Endometrium (tissue), 2 donors: ENCODE measurements around the gene CGB7.

Experiments used
- FAIRE-seq: peaks from 2 replicates; lab custom pipeline; 2012; peaks lifted over from hg19 to GRCh38; lab: Jason Lieb, UNC
- donor health status: control.
- donor health status: control.

Gene CGB7

DNA sequence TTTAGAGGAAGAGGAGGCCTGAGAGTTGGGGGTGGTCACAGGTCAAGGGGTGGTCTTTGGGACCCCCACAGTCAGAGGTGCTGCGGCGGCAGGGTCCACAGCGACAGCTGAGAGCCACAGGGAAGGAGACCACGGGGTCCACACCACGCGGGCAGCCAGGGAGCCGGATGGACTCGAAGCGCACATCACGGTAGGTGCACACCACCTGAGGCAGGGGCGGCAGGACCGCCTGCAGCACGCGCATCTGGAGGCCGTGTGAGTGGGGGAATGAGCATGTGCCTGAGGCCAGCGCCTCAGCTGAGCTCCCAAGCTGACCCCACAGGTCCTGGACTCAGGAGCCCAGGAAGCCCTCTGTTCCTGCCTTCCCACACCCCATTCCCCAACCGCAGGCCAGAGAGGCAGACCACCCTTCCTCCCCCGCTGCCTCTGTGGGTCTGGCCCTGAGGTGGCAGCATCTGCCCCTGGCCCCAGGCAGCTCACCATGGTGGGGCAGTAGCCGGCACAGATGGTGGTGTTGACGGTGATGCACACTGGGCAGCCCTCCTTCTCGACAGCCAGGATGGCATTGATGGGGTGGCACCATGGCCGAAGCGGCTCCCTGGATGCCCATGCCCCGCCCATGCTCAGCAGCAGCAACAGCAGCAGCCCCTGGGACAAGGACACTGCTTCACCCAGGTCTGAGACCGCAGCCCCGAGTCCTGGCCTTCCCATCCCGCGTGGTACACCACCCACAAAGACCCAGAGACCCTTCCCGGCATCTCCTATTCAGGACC lies 41.3 kb downstream of the CGB7 start:
- no peak for FAIRE-seq

DNA sequence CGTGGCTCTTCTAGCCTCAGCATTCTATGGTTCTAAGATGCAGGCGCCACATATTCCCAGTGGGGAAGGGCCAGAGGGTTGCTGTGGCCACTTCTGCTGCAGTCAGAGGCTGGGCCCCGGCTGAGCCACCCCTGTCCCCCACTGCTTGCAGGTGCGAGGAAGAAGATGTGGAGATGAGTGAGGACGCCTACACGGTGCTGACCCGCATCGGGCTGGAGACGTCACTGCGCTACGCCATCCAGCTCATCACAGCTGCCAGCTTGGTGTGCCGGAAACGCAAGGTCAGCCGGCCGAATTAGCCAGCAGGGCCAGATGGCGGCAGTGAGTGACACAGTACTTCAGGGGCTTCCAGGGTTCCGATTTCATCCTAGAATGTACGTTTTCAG lies 42.7 kb downstream of the CGB7 start:
- no peak for FAIRE-seq

DNA sequence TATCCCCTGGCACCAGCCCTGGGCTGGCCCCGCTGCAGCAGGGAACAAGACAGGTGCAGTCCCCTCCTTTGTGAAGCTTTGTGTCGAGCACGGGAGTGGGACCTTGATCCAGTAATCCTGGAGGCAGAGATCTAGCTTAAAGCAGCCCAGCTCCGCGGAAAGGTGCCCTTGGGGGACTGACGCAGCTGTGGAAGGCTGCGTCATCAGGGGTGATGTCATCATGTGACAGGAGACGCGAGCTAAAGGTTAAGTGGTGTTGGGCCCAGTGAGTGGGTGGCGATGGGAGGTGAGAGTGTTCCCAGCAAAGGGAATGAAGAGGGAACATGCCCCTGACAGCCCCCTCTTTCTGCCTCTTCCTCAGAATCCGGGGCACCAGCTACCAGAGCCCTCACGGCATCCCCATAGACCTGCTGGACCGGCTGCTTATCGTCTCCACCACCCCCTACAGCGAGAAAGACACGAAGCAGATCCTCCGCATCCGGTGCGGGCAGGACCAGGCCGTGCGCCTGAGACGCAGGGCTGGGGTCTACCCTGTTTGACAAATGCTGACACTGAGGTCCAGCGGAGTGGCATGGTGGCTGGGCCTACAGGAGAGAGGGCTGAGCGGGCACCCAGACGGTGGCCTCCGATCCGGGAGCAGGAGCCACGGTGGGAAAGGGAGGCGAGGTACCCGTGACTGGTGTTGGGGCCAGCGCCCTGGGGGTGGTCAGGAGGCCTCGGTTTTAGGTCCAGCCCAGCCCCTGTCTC lies 43.3 kb downstream of the CGB7 start:
- FAIRE-seq = no peak

DNA sequence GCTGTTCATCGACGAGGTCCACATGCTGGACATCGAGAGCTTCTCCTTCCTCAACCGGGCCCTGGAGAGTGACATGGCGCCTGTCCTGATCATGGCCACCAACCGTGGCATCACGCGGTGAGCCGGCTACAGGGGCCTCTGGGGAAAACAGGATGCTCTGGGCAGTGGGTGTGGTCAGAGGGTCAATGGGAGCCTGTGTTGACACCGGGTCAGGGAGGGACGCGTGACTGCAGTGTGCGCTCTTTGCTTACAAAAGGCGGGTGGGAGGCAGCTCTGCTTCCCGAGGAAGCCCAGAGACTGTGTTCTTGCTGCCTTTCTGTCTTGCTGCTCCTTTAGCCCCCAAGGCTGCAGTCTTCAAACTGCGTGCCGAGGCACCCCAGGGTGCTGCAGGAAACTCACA lies 46.4 kb downstream of the CGB7 start:
- FAIRE-seq = no peak

DNA sequence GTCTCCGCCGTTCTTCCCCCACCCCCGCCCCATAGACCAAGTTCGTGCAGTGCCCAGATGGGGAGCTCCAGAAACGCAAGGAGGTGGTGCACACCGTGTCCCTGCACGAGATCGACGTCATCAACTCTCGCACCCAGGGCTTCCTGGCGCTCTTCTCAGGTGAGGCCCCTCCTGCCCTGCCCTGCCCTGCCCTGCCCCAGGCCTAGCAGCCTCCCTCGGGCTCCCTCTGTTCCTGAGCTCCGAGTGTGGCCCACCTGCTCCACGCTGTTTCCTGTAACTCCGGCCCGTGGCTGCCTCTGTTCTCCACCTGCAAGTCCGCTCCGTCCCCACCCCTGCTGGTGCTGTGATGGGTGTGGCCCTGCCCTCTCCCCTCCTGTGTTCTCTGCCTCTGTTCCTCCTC lies 47.1 kb downstream of the CGB7 start:
- no peak for FAIRE-seq

DNA sequence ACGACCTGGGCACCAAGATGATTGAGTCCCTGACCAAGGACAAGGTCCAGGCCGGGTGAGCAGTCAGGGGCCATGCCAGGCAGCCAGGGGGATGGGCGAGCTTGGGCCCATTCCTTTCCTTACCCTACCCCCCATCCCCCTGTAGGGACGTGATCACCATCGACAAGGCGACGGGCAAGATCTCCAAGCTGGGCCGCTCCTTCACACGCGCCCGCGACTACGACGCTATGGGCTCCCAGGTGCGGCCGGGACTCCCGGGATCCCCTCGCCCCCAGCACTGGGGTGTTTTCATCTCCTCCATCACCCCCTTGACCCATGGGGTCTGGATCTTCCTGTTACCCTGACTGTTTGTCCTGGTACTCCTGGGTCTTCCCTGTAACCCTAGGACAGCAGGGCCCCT lies 47.7 kb downstream of the CGB7 start:
- no peak for FAIRE-seq

DNA sequence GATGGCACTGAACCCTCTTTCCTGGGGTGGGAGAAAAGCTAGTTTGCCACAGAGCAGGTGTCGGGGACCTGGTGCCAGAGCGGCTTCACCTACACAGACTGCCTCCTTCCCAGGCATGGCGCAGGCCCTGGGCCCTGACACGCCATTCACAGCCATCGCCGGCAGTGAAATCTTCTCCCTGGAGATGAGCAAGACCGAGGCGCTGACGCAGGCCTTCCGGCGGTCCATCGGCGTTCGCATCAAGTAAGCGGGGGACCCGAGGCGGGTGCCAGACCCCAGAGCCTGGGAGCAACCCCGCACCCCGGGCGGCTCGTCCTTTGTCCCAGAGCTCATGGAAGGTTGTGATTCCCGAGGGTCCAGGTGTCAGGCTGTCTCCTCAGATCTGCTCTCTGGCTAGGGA lies 50.6 kb downstream of the CGB7 start:
- FAIRE-seq = no peak

DNA sequence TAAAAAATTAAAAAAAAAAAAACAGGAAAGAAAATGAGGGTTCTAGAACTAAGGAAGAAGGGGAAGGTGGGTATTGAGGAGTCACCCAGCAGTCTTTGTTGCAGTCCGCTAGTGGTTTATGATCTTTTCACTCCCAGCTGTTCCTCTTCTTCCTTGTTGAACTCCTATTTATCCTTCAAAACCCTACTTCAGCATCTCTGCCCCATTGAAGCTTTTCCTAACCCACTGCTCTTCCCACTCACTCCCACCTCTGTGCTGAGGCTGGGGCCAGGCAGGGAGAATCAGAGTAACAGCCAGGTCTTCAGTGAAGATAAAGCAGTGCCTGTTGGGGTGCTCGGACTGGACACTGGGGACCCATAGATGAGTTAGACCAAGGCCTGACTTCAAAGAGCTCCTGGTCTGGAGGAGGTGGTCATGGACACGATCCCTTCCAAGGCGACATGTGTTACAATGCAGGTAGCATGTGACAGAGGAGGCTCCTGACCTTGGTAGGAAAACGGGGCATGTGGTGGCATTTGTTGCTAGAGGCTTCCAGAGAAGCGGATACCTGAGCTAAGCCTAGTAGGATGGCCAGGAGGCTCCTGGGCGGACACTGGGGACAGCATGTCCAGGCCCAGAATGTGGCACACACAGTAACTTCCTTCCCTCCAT lies 52.5 kb downstream of the CGB7 start:
- FAIRE-seq = no peak
